ENCODE measurements around the gene PDHA2. TPM values are rescaled to one million over a fixed set of nuclear protein-coding genes. Genes with fewer than 3 reads are reported as not detected.
"Not testable (repeated sequence)": the region's sequence is repeated elsewhere in the genome, so short reads cannot be mapped to it uniquely, and the experiment has no call there.

PDHA2 gene
- total and polyA plus RNA-seq, 11 donors = not detected

DNA sequence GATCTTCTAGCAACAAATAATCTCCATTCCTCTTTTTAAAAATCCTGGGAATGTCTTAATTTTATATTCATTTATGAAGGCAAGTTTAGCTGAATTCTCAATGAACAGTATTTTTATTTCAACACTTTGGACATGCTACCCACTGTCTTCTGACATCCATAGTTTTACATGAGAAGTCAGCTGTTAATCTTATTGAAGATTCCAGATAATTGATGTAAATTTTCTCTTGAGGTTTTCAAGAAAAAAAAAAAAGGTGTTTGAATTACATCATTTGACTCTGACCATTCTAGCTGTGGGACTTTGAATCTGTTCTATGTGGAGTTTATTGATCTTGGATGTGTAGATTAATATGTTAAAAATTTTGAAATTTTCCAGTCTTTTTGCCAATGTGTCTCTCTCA, 28.0 kb downstream of the PDHA2 start:
- Histone ChIP-seq H3K36me3 (no peaks in the 10 kb centered on the region), H3K9me3 (peaks cover 0 to 39% (median 29%) of the 10 kb centered on the region in 12 donors), H3K27me3 (no peaks in the 10 kb centered on the region), H3K4me1 (no peaks in the 10 kb centered on the region), H3K27ac (no peak overlapping the region), H3K4me3 (no peak overlapping the region)
- ATAC-seq (no peak), DNase-seq (no peak)
- TF ChIP-seq, protein P1, sequence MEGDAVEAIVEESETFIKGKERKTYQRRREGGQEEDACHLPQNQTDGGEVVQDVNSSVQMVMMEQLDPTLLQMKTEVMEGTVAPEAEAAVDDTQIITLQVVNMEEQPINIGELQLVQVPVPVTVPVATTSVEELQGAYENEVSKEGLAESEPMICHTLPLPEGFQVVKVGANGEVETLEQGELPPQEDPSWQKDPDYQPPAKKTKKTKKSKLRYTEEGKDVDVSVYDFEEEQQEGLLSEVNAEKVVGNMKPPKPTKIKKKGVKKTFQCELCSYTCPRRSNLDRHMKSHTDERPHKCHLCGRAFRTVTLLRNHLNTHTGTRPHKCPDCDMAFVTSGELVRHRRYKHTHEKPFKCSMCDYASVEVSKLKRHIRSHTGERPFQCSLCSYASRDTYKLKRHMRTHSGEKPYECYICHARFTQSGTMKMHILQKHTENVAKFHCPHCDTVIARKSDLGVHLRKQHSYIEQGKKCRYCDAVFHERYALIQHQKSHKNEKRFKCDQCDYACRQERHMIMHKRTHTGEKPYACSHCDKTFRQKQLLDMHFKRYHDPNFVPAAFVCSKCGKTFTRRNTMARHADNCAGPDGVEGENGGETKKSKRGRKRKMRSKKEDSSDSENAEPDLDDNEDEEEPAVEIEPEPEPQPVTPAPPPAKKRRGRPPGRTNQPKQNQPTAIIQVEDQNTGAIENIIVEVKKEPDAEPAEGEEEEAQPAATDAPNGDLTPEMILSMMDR (IDR thresholded peaks at IDR 0.05) = no peak
- TF ChIP-seq POLR2A (IDR thresholded peaks at IDR 0.05) = no peak
- intact Hi-C loops (cut with DNase I) = no loop called here

DNA sequence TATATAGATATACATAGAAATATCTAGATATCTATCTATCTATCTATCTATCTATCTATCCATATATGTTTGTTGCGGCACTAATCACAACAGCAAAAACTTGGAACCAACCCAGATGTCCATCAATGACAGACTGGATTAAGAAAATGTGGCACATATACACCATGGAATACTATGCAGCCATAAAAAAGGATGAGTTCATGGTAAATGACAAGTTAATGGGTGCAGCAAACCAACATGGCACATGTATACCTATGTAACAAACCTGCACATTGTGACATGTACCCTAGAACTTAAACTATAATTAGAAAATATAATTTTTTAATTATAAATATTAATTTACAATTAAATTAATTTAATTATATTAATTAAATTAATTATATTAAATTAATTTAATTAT, 29.5 kb downstream of the PDHA2 start:
- H3K27me3 ChIP-seq; DNase-seq; H3K36me3 ChIP-seq; ATAC-seq; H3K4me3 ChIP-seq; intact Hi-C loops (cut with DNase I); H3K4me1 ChIP-seq; H3K27ac ChIP-seq: not testable (repeated sequence)
- peaks cover 0 to 39% (median 29%) of the 10 kb centered on the region in 12 donors for H3K9me3 ChIP-seq
- 95 to 100% (median 99%) methylated on average over 1 of the region's 1 CpG for WGBS, 4 donors

DNA sequence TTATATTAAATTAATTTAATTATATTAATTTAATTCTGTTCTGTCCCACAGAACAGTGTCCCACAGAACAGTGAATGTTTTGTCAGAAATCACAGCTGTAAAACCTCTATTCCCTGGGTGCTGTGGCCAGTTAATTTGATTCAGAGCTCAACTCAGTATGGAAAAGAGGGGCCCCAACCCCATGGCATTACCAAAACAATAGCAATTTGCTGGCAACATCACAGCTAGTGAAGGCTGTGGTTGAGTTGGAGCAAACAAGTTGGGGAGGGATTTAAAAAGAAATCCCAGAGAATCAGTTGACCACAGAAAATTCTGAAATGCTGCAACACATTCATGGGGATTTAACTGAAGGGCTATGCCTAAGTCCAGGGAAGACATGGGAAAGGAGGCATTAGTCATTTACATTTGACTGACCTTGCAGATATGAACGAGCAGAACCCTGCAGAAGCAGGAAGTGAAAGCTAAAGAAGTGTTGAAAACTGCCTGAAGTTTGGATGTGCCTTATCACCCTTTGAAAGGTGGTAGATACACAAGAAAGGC, 30.1 kb downstream of the PDHA2 start:
- Histone ChIP-seq H3K9me3 (peaks cover 0 to 39% (median 29%) of the 10 kb centered on the region in 12 donors), H3K27me3 (no peaks in the 10 kb centered on the region), H3K4me1 (no peaks in the 10 kb centered on the region), H3K36me3 (no peaks in the 10 kb centered on the region), H3K4me3 (no peak overlapping the region), H3K27ac (no peak overlapping the region)
- WGBS, 4 donors = 11 to 15% (median 12%) methylated on average over 1 of the region's 1 CpG
- ATAC-seq (no peak), DNase-seq (no peak)
- intact Hi-C loops (cut with DNase I) = no loop called here
- TF ChIP-seq, protein P1 (IDR thresholded peaks at IDR 0.05) = no peak
- TF ChIP-seq POLR2A (IDR thresholded peaks at IDR 0.05) = no peak

DNA sequence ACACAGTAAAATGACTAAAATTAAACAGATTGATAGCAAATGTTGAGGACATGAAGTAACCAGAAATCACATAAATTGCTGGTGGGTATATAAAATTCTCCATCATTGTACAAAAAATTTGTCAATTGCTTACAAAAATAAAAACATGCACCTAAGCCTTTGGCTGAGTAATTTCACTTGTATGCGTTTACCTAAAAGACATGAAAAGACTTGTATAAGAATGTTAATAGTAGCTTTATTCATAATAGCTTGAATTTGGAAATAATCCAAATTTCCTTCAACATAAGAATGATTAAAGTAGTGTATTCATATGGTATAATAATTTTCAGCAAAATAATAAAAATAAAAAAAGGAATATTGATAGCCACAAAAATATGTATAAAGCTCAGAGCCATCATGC, 37.7 kb downstream of the PDHA2 start:
- 86 to 99% (median 91%) methylated on average over 1 of the region's 1 CpG for WGBS, 4 donors
- no peak overlapping the region for H3K27ac ChIP-seq
- DNase-seq = no peak
- no peaks in the 10 kb centered on the region for H3K4me1 ChIP-seq
- H3K36me3 ChIP-seq = no peaks in the 10 kb centered on the region
- no peak for ATAC-seq
- no peak overlapping the region for H3K4me3 ChIP-seq
- intact Hi-C loops (cut with DNase I) = no loop called here
- no peaks in the 10 kb centered on the region for H3K27me3 ChIP-seq
- TF ChIP-seq POLR2A (IDR thresholded peaks at IDR 0.05) = no peak
- TF ChIP-seq, protein P1 (IDR thresholded peaks at IDR 0.05) = no peak
- H3K9me3 ChIP-seq = peaks cover 0 to 12% (median 0%) of the 10 kb centered on the region in 12 donors

DNA sequence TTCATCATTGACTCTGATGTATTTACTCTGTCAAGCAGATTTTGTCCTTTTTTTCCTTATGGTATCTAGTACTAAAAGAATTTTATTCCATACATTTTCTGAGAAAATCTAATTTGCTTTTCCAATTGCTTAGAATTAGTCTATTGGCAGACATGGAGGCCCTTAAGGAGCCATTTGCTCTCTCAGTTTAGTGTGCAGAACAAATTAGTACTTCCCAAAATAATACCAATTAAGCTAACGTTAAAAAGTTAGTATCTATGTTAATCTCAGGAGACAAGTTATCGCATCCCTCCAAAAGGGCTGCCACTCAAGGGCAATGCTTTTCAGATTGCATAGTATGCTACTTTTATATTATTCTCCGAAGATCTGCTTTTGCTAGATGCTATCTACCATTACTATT, 47.7 kb downstream of the PDHA2 start:
- no peak for ATAC-seq
- 80 to 88% (median 85%) methylated on average over 3 of the region's 3 CpGs for WGBS, 4 donors

More for the DNA sequence above, 47.7 kb downstream of the PDHA2 start:
- Histone ChIP-seq H3K9me3 (peaks cover 0 to 24% (median 8%) of the 10 kb centered on the region in 12 donors), H3K27ac (no peak overlapping the region), H3K4me1 (no peaks in the 10 kb centered on the region), H3K4me3 (no peak overlapping the region), H3K36me3 (no peaks in the 10 kb centered on the region), H3K27me3 (no peaks in the 10 kb centered on the region)
- intact Hi-C loops (cut with DNase I) = no loop called here
- TF ChIP-seq POLR2A (IDR thresholded peaks at IDR 0.05) = no peak
- TF ChIP-seq, protein P1 (IDR thresholded peaks at IDR 0.05) = no peak
- DNase-seq = no peak
